Daoy (cell line): Measurements from ENCODE around the gene VSX1. TPM values are rescaled to one million over a fixed set of nuclear protein-coding genes. Genes with fewer than 3 reads are reported as not detected.

Experiments used
- DNase-seq: peaks from one replicate; pipeline ENCODE4 v3.0.0-alpha.2; 2015; ENCODE audit warnings: low read depth
- total RNA-seq: library from RNA; depleted of rRNA; stranded (reverse); fragments of >200 nt; shearing (Covaris generic); gene quantifications from 2 replicates; pipeline ENCODE4 v1.2.3, GENCODE V29; 2014; rRNA removed

Gene VSX1
- total RNA-seq, 1 experiment from 2014 or later = not detected

DNA sequence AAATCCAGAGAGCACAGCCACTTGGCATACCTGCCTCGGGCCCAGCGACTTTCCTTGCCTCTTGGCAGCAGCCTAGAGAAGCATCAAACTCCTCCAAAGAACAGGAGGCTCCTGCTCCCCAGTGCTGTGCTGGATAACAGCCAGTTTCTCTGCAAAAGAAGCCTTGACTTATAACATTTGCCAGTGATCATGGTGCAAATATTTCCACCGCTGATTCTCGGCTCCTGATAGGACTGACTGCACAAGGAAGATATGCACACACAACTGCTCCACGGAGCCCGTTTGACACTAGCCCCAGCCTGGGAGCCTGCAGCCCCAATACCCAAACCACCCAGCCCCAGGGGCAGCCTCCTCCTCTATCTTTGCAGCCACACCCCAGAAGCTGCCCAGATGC lies 41.5 kb downstream of the VSX1 start:
- no peak for DNase-seq

- peak; percentile 27 for DNase-seq
Observed at GRCh38 chr20:25039697-25040437, 42.1 kb downstream of the VSX1 start.

DNA sequence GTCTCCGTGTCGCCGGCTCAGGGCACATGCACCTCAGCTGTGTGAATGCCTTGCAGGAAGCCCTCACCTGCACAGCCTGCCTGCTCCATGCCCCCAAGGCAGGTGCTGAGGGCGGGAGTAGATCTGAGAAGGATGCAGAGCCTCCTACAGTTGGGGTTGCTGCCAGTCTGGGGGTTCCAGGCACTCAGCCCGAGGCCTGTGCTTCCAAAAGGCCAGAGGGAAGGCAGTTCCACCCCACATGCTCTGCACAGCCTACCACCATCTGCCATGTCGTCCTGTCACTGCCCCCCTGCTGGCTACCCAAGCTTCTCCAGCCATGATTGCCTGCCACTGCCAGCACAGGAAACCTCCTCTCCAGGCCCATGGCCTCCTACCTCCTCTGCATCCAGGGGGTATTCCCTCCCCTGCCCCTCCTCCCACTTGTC lies 43.3 kb downstream of the VSX1 start:
- DNase-seq = no peak

DNA sequence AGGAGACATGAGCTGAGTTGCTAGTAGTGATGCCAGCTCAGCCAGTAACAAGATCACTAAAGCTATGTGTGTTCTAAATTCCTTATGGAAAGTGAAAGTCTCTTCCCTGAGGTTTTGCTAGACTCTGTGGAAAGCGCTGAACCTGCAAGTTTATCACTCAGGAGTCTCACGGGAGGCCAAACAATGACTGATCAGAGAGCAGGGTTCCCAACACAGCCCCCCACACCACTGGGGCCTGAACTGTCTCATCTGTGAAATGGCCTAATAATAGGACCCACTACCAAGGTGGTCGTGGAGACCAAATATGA lies 43.9 kb downstream of the VSX1 start:
- peak; percentile 18 for DNase-seq

DNA sequence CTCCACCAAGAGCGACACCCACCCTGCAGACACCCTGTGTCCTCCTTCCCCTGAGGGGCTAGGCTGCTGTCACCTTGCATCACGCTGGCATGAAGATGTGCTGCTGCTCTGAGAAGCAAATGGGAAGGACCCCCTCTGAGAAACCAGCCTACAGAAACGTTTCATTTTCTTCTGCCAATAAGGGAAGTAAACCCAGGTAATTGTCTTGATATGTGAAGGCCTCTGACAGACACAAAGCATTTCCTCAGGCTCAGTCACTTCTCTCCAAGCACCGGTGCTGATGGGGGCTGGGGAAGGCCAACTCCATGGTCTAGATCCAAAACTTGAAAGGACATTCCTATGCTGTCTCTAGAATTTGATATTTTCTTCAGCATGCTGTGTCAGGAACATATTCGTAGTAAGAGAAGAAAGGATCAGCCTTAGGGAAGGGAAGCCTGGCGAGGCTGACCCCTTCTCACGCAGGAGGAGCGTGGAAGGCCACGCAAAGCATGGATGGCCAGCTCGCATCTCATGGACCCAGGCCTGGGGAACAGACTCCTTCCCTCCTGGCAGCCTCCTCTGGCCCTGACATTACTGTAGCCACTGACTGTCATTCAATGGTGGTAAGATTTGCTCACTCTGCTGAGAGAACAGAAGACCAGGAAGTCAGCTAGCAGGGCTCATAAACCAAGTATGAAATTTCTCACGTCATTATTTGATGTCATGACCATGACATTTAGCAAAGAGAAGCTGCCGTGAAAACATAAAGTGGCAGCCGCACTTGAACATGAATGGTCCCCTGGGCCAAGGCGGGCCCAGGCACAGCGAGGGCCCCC lies 44.4 kb downstream of the VSX1 start:
- no peak for DNase-seq

DNA sequence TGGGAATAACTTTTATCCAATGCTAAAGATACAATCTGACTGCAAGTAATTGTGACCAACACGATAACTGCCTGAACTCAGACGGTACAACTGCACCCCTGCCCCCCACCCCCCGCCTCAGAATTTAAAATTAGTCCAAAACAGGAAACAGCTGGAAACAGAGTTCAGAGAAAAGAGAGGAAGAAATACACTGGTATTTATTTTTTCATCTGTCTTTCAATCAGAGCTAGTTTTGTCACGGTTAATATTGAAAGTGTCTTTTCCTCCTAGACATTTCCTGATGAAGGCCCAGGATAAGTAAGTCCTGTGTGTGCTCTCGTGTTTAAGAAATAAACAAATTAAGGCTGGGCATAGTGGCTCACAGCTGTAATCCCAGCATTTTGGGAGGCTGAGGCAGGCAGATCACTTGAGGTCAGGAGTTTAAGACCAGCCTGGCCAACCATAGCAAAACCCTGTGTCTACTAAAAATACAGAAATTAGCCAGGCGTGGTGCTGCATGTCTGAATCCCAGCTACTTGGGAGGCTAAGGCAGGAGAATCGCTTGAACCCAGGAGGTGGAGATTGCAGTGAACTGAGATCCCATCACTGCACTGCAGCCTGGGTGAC lies 45.5 kb downstream of the VSX1 start:
- DNase-seq = no peak

DNA sequence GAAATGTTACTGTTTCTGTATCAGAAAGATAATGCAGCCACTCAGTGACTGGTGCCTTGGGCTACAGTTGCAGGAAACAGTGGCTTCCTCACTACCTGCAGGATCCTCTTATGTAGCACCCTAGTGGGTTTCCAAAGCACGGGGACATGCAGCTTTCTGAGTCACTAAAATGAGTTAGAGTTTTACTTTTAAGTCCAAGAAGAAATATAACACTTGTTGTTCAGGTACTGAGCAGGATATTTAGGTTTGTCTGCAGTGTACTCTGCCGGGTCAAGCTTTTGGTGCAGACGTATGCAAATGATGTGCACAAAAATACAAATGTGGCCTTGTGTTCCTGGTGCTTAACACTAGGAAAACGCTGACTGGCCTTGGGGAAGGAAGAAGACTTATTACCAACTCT lies 46.0 kb downstream of the VSX1 start:
- no peak for DNase-seq

- no peak for DNase-seq
Observed at GRCh38 chr20:25033924-25034300, 48.0 kb downstream of the VSX1 start.

DNA sequence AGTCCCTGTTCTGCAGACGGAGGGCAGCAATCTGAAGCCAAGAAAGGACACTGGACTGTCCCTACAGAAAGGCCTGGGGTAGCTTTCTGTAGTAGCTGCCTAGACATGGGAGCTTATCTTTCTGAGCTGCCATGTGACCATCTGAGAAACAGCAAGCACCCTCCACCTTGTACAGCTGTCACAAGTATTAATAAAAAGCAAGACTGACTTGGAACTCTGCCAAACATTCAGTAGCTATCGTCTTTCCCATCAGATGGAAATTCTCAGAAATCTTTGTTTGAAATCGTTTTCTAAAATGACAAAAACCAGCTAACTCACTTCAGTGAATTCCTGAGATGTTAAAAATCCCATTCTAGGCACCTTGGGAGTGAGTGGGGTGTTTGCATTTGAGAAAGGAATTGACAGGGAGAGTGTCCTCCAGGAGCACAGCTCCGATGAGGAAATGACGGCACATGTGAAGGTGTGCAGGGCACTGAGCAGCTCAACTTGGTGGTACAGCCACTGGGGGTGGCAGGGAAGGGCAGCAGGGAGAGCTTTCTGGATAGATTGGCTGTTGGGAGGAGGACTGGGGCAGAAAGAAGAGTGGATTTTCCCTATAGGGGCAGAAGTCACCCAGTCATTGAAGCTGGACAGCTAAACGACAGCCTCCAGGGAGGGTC lies 48.5 kb downstream of the VSX1 start:
- DNase-seq = no peak

- peak; percentile 29 for DNase-seq
Observed at GRCh38 chr20:25032478-25033264, 49.3 kb downstream of the VSX1 start.

DNA sequence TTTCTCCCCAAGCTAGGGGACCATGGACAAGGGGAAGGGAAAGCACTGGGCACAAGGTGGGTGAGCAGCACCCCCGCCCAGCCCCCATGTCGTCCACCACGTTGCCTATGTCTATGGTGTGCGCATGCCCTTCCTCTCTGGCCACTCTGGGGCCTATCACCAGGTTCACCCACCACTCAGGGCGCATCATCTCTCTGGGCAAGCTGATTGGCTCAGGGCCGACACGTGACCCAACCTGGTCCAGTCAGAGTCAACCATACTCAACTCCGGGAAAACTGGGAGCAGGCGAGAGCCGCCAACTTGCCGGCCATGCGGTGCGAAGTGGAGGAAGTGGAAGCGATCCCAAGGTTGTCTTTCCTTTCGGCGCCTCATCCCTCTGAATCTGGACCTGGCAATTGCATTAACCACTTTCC lies 49.9 kb downstream of the VSX1 start:
- DNase-seq = no peak

GRCh38 chr20:25031241-25031640 lies 50.7 kb downstream of the VSX1 start:
- no peak for DNase-seq

DNA sequence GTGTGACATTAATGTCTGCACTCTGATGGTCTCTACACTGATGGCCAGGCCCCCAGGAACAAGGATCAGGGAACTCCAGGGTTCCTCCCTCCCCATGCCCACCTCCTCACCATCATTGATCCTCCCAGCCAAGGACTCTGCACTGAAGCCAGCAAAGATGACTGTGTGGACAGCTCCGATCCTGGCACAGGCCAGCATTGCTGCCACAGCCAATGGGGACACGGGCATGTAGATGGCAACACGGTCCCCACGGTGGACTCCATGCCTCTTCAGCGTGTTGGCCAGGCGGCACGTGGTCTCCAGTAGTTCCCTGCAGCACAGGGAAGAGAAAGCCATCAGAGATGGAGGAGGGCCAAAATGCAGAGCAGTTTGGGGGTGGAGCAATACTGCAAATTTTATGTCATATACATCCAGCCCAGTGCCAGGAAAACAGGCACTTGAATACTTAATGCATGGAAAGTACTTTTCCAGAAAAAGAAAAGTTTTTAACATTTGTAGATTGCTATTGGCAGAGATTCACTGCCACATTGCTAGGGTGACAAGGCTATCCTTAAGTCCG lies 51.2 kb downstream of the VSX1 start:
- DNase-seq = no peak

DNA sequence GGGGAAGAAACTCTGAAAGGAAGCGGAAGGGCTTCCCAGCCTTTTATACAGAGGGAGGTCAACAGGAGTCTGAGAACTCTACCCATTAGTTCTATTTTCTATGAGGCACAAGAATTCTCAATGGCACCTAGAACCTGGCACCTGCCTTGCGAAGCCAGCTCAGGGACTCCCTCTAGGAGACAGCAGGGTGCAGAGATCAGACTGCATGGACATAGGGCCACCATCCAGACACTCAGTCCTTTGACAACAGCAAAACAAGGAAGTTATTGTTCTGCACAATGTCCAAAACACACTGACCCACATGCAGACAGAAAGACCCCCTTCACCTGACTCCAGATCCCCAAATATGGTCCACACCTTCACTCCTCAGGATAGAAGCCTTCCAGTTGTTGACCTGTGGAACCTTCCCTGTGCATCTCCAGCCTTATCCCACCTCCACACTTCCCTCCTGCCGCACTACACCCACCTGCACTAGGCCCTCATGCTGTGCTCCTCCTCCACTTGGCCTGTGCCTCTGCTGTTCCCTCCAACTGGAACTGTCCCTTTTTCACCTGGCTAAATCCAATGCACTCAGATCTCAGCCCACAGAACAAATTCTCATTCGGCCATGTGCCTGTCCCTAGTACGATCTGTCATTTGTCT lies 51.8 kb downstream of the VSX1 start:
- no peak for DNase-seq

- no peak for DNase-seq
Observed at GRCh38 chr20:25025986-25026605, 55.8 kb downstream of the VSX1 start.

Other genes starting within 250 kb of the VSX1 start
- not detected in 2 replicates for gene CST7, start 132.9 kb downstream of the VSX1 start, total RNA-seq
- 77.7 and 79.2 TPM in 2 replicates for gene APMAP, start 89.4 kb downstream of the VSX1 start, total RNA-seq
- 0.51 and 0.86 TPM in 2 replicates for gene ACSS1, start 24.0 kb downstream of the VSX1 start, total RNA-seq
- 28.9 and 33.2 TPM in 2 replicates for gene ENTPD6, start 113.6 kb upstream of the VSX1 start, total RNA-seq
- 54.8 and 59.9 TPM in 2 replicates for gene PYGB, start 165.9 kb upstream of the VSX1 start, total RNA-seq